Stomach (tissue), 9 donors: Measurements from ENCODE around the gene PSKH1. TPM values are rescaled to one million over a fixed set of nuclear protein-coding genes. Genes with fewer than 3 reads are reported as not detected.
A peak's percentile ranks its signal among the peaks of the same experiment; 100 is the strongest.

ENCODE experiments used
- DNase-seq, 2 donors: peaks; one replicate each; pipeline versions ENCODE4 v3.0.0 to v3.0.0-alpha.2; 2013 to 2019
- H3K27ac ChIP-seq, 5 donors: fragments of 200-600 bp in 4 of 5; sonication (generic) in 4 of 5; one replicate each; pipeline ENCODE4 v1.5.1; 2013 to 2019; ENCODE audit warnings: mild to moderate bottlenecking in 1 of 5, moderate library complexity in 1 of 5
- H3K27me3 ChIP-seq, 3 donors: fragments of 200-600 bp; sonication (generic); one replicate each; pipeline ENCODE4 v1.5.1; 2017 to 2019; ENCODE audit warnings: mixed run types in 1 of 3
- H3K36me3 ChIP-seq, 4 donors: fragments of 200-600 bp; sonication (generic); 1 replicate in 3 of 4; 2 replicates in 1 of 4; pipeline ENCODE4 v1.5.1; 2016 to 2019
- H3K4me1 ChIP-seq, 4 donors: fragments of 200-600 bp; sonication (generic); one replicate each; pipeline ENCODE4 v1.5.1; 2016 to 2019
- H3K4me3 ChIP-seq, 4 donors: fragments of 200-600 bp; sonication (generic) in 3 of 4; one replicate each; pipeline ENCODE4 v1.5.1; 2016 to 2019; ENCODE audit warnings: mild to moderate bottlenecking in 1 of 4
- H3K9me3 ChIP-seq, 4 donors: fragments of 200-600 bp; sonication (generic); one replicate each; pipeline ENCODE4 v1.5.1; 2016 to 2019
- CTCF ChIP-seq, 7 experiments: fragments of 450-650 bp in 4 of 7; fragments of 200-600 bp in 3 of 7; sonication (generic) in 3 of 7; IDR thresholded peaks; one replicate each; pipeline ENCODE4 v1.5.1; 2016 to 2019; ENCODE audit warnings: antibody characterized with exemption in 7 of 7, control low read depth in 2 of 7, mild to moderate bottlenecking in 1 of 7
- EP300 ChIP-seq: sonication (generic); formaldehyde crosslinking; IDR thresholded peaks from one replicate; pipeline ENCODE4 v1.6.1; 2017; ENCODE audit warnings: antibody characterized with exemption
- POLR2A ChIP-seq, 4 donors: fragments of 450-650 bp; IDR thresholded peaks; one replicate each; pipeline ENCODE4 v1.6.1; 2016; ENCODE audit warnings: antibody characterized with exemption in 4 of 4, control low read depth in 2 of 4, mild to moderate bottlenecking in 1 of 4, moderate library complexity in 1 of 4
- POLR2AphosphoS5 ChIP-seq, 3 donors: sonication (generic); formaldehyde crosslinking; IDR thresholded peaks; one replicate each; pipeline ENCODE4 v1.6.1; 2016; ENCODE audit warnings: antibody characterized with exemption in 3 of 3
- WGBS, 5 donors: extraction: QIAGEN DNeasy Blood & Tissue Kit in 3 of 5; methylation state at CpG; one replicate each; pipeline versions ENCODE4 v1.1.5 to v1.1.7; 2013 to 2018; 5-methylcytosine and 5-hydroxymethylcytosine counted together
- intact Hi-C: fragments of 100-400 bp; cut with DNase I; formaldehyde crosslinking; loops from one replicate; pipeline ENCODE4 v1.15.1; 2023; ENCODE audit warnings: low total_unique reads
- polyA plus RNA-seq, 3 donors: library from polyadenylated mRNA; stranded (reverse); fragments of 200-250 nt; gene quantifications; one replicate each; pipeline ENCODE4 v1.2.3, GENCODE V29; 2013
- total RNA-seq, 5 donors: library from RNA; depleted of rRNA; stranded (reverse); fragments of >200 nt; gene quantifications; one replicate each; pipeline versions ENCODE4 v1.1.0 to v1.2.3, GENCODE V29; 2014 to 2016
- donor health status: healthy with polysubstance abuse.
- donor health status: Bipolar disorder and iron deficiency.
- donor health status: healthy.

PSKH1 gene
- total and polyA plus RNA-seq, 8 donors: 10.2 to 93.7 (median 22.4) TPM

GRCh38 chr16:67872631-67873434 lies 20.2 kb upstream of the PSKH1 start, which contains the start of gene EDC4:
Gene EDC4, plus strand, starts transcription at chr16:67873052. Its CDS starts 210 bp downstream, at chr16:67873262.
- WGBS, 5 donors: 1 to 7% (median 2%) methylated on average over 17 to 72 of the region's 72 CpGs
- Histone ChIP-seq H3K4me1 (peaks cover 16 to 46% (median 35%) of the 10 kb centered on the region in 4 donors), H3K4me3 (peak within 1 kb of the TSS; percentile 95 to 97 (median 96)), H3K36me3 (peaks cover 42 to 63% (median 59%) of the 10 kb centered on the region in 4 donors), H3K27ac (peak within 1 kb of the TSS; percentile 75 to 90 (median 85)), H3K27me3 (no peaks in the 10 kb centered on the region), H3K9me3 (no peaks in the 10 kb centered on the region)
- intact Hi-C loops: no loop called here
- TF ChIP-seq POLR2AphosphoS5 (IDR thresholded peaks at IDR 0.05) (peak; percentile 69 to 94 (median 77)), POLR2A (IDR thresholded peaks at IDR 0.05) (no peak)
- DNase-seq: peak; percentile 85 to 91

GRCh38 chr16:67873435-67874370 lies 19.4 kb upstream of the PSKH1 start:
- 7 to 14% (median 9%) methylated on average over 17 to 23 of the region's 23 CpGs for WGBS, 5 donors
- peaks cover 16 to 46% (median 35%) of the 10 kb centered on the region in 4 donors for H3K4me1 ChIP-seq

GRCh38 chr16:67874372-67874771 lies 18.7 kb upstream of the PSKH1 start:
- no peak for DNase-seq
- Histone ChIP-seq H3K4me1 (peaks cover 16 to 46% (median 35%) of the 10 kb centered on the region in 4 donors), H3K4me3 (peak overlapping the region; percentile 95 to 97 (median 96)), H3K9me3 (no peaks in the 10 kb centered on the region), H3K27ac (peak overlapping the region in 1 of 5 donors; percentile 80), H3K27me3 (no peaks in the 10 kb centered on the region), H3K36me3 (peaks cover 45 to 63% (median 59%) of the 10 kb centered on the region in 4 donors)
- intact Hi-C loops: no loop called here
- 31 to 63% (median 50%) methylated on average over 2 to 3 of the region's 3 CpGs for WGBS, 5 donors
- TF ChIP-seq CTCF (IDR thresholded peaks at IDR 0.05) (no peak), POLR2AphosphoS5 (IDR thresholded peaks at IDR 0.05) (no peak), EP300 (no peak), POLR2A (IDR thresholded peaks at IDR 0.05) (no peak)

More at GRCh38 chr16:67873435-67874370, 19.4 kb upstream of the PSKH1 start:
- Histone ChIP-seq H3K4me3 (peak overlapping the region; percentile 95 to 97 (median 96)), H3K27ac (peak overlapping the region in 4 of 5 donors; percentile 80 to 90 (median 86)), H3K36me3 (peaks cover 44 to 63% (median 59%) of the 10 kb centered on the region in 4 donors), H3K27me3 (no peaks in the 10 kb centered on the region), H3K9me3 (no peaks in the 10 kb centered on the region)
- intact Hi-C loops: no loop called here
- TF ChIP-seq CTCF (IDR thresholded peaks at IDR 0.05) (no peak), EP300 (no peak)
- no peak for DNase-seq

GRCh38 chr16:67877064-67877463 lies 16.0 kb upstream of the PSKH1 start:
- H3K9me3 ChIP-seq: no peaks in the 10 kb centered on the region
- H3K27me3 ChIP-seq: no peaks in the 10 kb centered on the region
- TF ChIP-seq CTCF (IDR thresholded peaks at IDR 0.05): no peak
- no peak for TF ChIP-seq EP300
- TF ChIP-seq POLR2A (IDR thresholded peaks at IDR 0.05): no peak
- no peak for TF ChIP-seq POLR2AphosphoS5 (IDR thresholded peaks at IDR 0.05)
- peaks cover 59 to 64% (median 63%) of the 10 kb centered on the region in 4 donors for H3K36me3 ChIP-seq
- no peak overlapping the region for H3K4me3 ChIP-seq
- 89 to 99% (median 96%) methylated on average over 7 to 11 of the region's 11 CpGs for WGBS, 5 donors
- intact Hi-C loops: no loop called here
- H3K4me1 ChIP-seq: peaks cover 16 to 40% (median 35%) of the 10 kb centered on the region in 4 donors
- DNase-seq: no peak
- H3K27ac ChIP-seq: no peak overlapping the region
